GM12875 (cell line): ENCODE results near the gene TRAPPC2.

ENCODE experiments used
- H3K4me3 ChIP-seq: one replicate; pipeline ENCODE4 v1.5.1; 2011; ENCODE audit warnings: low read depth, low read length, control low read depth
- CTCF ChIP-seq: IDR thresholded peaks from 2 replicates; pipeline ENCODE4 v1.5.1; 2011; ENCODE audit warnings: low read depth, mild to moderate bottlenecking, control low read depth, inconsistent platforms, low read length, moderate library complexity, borderline replicate concordance; ENCODE audit not compliant: insufficient read depth

Gene TRAPPC2

GRCh38 chrX:13699183-13699826, 35.1 kb downstream of the TRAPPC2 start:
- no peak for TF ChIP-seq CTCF
- H3K4me3 ChIP-seq, result no peak overlapping the region

GRCh38 chrX:13698432-13698831, 36.0 kb downstream of the TRAPPC2 start:
- TF ChIP-seq CTCF, result no peak
- H3K4me3 ChIP-seq, result no peak overlapping the region

DNA sequence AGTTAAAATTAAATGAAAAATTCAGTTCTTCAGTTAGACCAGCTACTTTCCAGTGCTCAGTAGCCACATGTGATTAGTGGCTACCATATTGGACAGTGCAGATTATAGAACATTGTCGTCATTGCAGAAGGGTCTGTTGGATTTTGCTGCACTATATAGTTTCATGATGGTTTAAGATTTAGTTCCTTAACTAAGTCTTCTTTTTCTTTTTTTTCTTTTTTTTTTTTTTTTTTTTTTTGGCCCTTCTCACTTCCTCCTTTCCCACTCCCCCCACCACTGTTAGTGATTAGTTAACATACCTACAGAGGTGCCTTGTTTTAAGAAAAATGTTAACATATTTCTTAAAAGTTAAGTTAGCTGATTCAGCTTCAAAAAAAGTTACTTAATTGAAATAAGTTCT, 36.4 kb downstream of the TRAPPC2 start:
- TF ChIP-seq CTCF, result no peak
- no peak overlapping the region for H3K4me3 ChIP-seq

GRCh38 chrX:13697455-13697854, 37.0 kb downstream of the TRAPPC2 start:
- no peak for TF ChIP-seq CTCF
- H3K4me3 ChIP-seq, result no peak overlapping the region

DNA sequence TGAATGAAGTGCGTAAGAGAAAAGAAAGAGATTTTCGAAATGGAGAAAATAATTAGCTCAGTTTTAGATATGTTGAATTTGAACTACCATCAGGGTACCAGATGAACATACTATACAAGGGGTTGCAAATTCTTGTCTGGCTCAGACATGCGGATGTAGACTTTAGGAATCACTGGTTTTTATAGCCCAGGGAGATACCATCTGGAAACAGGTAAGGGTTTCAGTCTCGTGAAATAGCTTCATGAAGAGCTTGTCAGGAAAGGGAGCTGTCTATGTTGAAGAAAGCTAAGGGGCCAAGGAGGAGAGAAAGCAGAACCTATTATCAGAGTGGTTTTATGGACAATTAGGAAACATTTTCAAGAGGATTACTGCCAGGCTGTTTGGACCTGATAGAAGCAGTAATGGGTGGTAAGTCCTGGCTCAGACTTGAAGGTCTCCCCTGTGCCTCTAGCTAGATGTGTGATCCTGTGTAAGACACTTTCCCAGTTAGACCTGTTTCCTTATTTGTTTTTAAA, 38.8 kb downstream of the TRAPPC2 start:
- no peak overlapping the region for H3K4me3 ChIP-seq
- no peak for TF ChIP-seq CTCF

- TF ChIP-seq CTCF, result no peak
- H3K4me3 ChIP-seq, result peak overlapping the region; percentile 10
Observed at GRCh38 chrX:13694983-13695382, 39.4 kb downstream of the TRAPPC2 start.

DNA sequence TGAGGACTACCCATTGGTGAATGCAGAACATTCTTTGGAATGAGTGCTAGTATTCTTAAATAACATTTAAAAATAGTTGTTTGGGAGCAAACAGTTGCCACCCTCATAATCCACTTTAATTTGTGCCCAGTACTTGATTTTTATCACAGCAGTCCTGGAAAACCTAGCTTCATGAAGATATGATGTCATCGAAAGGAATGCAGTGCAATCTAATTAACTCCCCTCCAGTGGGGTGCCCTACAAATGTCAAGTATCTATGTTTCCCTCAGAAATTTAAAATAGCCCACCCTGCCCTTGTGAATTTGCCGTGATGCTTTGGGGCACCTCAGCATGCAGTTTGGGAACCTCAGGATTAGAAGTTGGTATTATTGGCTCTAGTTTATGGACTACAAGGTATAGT, 40.1 kb downstream of the TRAPPC2 start:
- no peak overlapping the region for H3K4me3 ChIP-seq

More for the DNA sequence above, 40.1 kb downstream of the TRAPPC2 start:
- no peak for TF ChIP-seq CTCF
